HG03280 (cell line): Measurements from ENCODE around the gene KAT2A.
A peak's percentile ranks its signal among the peaks of the same experiment; 100 is the strongest.

Experiments used
- ATAC-seq: cut with Tn5 transposase; IDR thresholded peaks from one replicate; pipeline ENCODE4 v1.9.1; 2021; ENCODE audit warnings: mild to moderate bottlenecking, moderate library complexity; ENCODE audit not compliant: unreplicated experiment

Gene KAT2A

DNA sequence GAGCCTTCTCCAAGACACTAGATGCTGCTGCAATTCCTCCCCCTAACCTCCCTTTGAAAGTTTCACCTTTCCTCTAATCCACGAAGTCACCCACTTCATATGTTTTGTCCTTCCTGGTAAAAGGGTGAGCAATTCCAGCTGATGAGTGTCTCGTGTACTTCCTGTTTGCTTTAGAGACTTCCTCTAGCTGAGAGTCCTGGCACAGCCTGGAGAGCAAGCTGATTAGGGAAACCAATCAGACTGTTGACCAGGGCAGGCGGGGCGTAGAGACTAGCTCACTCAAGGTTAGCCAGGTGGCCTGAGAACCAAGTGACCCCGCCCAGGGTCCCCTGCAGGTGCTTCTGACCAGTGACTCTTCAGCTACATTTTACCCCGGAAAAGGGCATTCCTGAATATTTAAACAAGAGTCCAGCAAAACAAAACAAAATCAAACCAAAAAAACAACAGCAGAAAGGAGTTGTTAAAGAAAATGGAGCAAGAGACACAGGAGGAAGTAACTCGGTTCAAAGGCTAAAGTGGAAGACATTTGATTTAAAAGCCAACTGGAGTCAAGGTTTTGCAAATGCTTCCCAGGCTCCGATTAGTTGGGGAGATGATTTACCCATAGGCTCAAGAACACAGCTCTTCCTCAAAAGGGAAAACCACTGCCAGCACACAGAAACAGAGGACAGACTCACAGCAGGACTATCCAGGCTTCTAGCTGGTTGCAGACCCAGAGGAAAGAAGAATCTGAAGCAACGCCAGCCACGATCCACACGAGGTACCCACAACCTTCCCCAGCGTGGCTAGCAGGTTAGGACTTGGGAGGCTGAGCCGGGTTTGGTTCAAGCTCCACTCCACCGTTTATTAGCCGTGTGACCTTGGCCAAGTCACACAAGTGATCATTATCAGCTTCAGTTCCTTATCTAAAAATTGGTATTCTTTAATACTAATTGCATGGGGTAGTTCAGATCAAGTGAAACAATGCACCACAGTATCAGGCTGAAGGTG is 14.8 kb upstream of the KAT2A start:
- ATAC-seq, result no peak

DNA sequence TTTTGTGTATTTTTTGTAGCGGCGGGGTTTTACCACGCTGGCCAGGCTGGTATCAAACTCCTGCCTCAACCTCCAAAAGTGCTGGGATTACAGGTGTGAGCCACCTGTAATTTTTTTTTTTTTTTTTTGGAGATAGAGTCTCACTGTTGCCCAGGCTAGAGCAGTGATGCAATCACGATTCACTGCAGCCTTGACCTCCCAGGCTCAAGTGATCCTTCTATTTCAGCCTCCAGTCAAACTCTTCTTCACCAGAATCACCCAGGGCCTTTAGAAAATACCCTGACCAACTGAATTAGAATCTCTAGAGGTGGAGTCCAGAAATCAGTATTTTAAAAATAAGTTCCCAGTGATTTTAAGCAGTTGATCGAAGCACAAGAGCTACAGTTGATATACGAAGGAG is 14.0 kb upstream of the KAT2A start:
- ATAC-seq, result no peak

DNA sequence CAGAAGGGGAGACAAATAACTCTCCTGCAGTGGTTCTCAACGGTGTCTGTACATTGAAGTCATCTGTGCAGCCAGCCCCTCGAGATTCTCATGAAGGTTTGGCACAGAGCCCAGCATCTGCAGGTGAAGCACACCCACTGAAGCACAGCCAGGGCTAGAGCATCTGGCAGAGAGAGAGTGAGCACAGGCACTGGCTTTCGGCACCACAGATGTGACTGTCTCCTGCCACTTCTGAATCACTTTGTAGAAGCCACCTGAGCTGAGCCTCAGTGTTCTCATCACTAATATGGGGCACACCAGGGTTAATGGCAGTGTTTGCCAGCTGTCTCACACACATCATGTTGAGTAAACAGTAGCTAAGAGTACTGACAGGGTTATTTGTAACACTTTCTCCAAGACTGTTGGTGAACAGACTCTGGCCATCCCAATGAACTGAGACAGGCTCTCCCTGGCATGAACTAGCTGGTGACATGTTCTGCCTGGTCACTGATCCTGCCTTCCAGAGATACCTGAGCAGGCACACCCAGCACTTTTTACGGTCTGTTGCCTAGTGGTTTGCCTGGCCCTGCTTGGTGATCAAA is 12.4 kb upstream of the KAT2A start:
- ATAC-seq, result peak; percentile 61

DNA sequence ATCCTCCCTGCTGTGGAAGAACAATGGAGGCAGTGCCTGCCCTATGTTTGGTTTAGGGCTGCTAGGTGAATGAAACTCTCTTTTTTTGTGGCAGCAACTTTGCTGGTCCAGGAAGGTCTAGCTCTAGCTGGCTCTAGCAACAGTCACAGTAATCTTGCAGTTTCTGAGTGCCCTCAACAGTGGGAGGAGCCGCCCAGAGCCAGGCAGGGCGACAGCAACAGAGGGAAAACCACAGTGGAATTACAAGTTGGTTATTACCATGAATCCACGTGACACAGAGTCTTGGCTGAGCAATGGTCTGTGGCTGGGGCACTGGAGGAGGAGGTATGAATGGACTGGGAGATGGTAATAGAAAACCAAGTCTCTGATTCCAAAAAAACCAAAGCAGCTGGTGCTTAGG is 11.8 kb upstream of the KAT2A start:
- peak; percentile 31 for ATAC-seq

DNA sequence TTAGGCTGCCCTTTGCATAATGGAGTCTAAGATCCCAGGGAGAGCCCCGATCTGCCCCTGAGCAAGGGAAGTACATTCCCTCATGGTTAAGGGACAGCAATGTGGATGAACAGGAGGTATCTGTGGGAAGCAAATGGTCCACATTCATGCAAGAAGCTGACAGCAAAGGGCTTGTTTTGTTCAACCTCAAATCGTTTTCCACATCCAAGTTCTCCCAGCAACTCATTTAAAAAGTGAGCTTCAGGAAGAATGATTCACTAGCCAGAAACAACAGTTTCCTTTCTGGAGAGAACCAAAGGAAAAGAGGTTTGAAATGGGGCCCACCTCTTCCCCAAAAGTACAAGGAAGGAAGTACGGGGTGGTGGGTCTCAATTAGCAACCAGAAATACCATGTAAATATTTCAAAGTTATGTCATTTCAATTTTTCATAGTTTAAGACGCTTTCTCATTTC is 10.8 kb upstream of the KAT2A start:
- no peak for ATAC-seq

DNA sequence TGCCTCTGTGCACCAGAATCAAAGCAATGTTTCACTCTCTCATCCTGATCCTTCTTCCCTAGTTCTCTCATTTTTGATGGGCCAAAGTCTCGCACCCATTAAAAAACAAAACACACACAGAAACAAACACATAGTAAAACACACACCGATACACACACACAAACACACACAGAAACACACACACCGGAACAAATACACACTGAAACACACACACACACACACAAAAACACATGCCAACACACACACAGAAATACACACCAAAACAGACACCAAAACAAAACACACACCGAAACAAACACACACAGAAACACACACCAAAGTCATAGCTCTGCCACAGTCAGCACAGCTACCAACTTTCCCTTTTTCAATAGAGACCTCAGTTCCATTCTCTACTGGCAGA is 10.1 kb upstream of the KAT2A start:
- no peak for ATAC-seq

GRCh38 chr17:42130310-42130936 is 9.3 kb upstream of the KAT2A start:
- ATAC-seq, result no peak

- ATAC-seq, result no peak
These were observed 8.1 kb upstream of the KAT2A start for GRCh38 chr17:42129109-42129837.

DNA sequence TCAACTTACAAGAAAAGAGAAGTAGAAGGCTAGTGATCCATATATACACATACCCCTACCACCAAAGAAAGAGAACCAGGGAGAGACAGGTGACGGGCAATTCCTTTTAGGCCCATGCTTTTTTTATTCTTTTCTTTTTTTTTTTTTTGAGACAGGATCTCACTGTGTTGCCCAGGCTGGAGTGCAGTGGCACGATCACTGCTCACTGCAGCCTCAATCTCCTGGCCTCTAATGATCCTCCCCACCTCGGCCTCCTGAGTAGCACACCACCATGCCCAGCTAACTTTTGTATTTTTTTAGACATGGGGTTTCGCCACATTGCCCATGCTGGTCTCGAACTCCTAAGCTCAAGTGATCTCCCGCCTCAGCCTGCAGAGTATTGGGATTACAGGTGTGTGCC is 6.2 kb upstream of the KAT2A start:
- ATAC-seq, result no peak

DNA sequence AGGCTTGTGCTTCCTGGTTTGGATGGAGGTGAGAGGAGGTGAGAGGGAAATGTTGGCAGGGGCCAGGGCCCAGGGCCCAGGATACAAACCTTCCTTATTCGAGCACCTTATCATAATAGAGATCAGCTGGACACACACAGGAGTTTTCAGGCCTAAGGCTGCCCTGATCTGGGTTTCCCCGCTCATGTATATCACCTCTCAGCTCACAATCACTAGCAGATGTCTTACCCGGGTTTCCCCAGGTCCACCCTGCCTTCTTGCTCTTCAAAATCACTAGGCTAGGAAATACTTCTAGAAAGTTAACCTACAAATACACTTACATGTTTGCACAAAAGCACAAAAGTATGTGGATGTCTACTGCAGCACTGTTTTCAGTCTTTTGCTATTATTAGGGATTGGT is 5.7 kb upstream of the KAT2A start:
- ATAC-seq, result no peak

DNA sequence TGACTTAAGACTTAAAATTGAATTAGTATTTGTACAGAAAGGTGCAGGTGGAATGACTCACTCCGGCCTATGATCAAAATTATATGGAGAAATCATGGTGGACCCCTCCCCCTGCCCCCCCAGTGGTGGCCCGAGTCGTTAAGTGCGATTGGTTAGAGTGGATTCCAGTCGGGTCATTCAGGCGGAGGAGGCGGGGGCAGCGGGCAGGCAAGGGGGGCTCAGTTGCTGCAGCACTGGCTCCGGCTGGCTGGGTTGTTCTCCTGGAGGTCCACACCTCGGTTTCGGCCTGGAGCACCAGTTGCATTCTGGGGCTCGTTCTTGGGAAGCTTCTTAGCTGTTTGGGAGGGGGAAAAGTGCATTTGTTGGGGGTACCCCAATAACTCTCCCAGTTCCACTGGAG is 4.4 kb upstream of the KAT2A start:
- ATAC-seq, result no peak

GRCh38 chr17:42124256-42124655 is 3.1 kb upstream of the KAT2A start:
- ATAC-seq, result no peak

- ATAC-seq, result no peak
These were observed 1.5 kb upstream of the KAT2A start, which contains the start of gene HSPB9 for GRCh38 chr17:42122371-42123303. Gene HSPB9 (plus strand): TSS chr17:42122804. CDS start chr17:42122851, 47 bp downstream.

DNA sequence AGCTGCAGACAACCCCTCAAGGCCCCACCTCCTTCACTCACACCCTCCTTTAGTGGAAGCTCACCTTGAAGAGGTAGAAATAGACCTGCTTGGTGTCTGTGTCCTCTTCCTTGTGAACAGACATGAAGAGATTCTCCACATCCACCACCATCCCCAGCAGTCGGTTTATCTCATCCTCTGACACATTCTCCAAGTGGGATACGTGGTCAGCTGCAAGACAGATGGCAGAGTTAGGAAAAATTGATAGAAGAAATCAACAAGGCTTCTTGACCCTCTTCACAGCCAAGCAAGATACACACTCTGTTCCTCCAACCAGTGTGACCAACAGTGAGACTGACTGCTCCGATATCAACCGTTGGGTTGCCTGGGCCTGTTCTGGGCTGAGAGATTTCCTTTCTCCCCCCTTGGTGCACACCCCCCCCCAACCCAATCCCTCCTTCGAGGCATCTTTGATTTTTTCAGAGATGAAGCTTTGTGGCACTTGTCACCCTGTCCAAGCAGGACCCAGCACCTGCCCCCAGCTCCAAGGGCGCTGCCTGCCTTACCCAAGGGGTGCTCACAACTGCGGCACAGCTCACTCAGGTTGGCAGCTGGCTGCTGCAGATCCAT is 902 bp downstream of the KAT2A start:
- no peak for ATAC-seq

GRCh38 chr17:42119301-42119700 is 1.9 kb downstream of the KAT2A start:
- no peak for ATAC-seq

GRCh38 chr17:42118545-42118944 is 2.6 kb downstream of the KAT2A start:
- ATAC-seq, result no peak

DNA sequence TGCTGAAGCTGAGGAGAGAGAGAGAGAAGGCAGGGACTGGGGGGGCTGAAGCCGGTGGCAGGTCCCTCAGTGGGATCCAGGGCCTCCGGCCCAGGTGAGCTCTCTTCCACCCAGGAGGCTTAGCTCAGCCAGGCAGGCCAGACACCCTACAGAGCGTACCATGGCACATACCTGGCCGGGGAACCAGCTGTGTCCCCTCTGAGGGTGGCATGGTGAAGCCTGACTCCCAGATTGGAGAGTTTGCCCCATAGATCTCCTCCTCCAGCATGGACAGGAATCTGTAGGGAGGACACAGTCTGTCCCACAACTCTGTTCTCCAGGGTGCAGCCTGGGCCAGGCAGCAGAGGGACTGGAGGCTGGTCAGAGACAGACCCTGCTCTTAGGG is 3.0 kb downstream of the KAT2A start:
- no peak for ATAC-seq

GRCh38 chr17:42117397-42118125 is 3.6 kb downstream of the KAT2A start:
- no peak for ATAC-seq
